ENCODE measurements around the gene HDAC5. TPM values are rescaled to one million over a fixed set of nuclear protein-coding genes. Genes with fewer than 3 reads are reported as not detected.
"Not testable (repeated sequence)": the region's sequence is repeated elsewhere in the genome, so short reads cannot be mapped to it uniquely, and the experiment has no call there.

HDAC5 gene
- total RNA-seq, 1 experiment from 2014 or later: 25.9 TPM

GRCh38 chr17:44049294-44050060 is 74.0 kb downstream of the HDAC5 start:
- Mint-ChIP-seq H3K4me3 (ENCODE audit: unreplicated experiment) (no peak overlapping the region), H3K27me3 (ENCODE audit: insufficient read depth, unreplicated experiment) (no peaks in the 10 kb centered on the region), H3K27ac (ENCODE audit: unreplicated experiment) (no peak overlapping the region), H3K36me3 (ENCODE audit: insufficient read depth, unreplicated experiment) (peaks cover 78% of the 10 kb centered on the region), H3K9me3 (ENCODE audit: unreplicated experiment) (no peaks in the 10 kb centered on the region), H3K4me1 (ENCODE audit: low read depth, unreplicated experiment) (no peaks in the 10 kb centered on the region)
- POLR2A ChIA-PET: no interaction called here
- Histone ChIP-seq H3K9me3 (no peaks in the 10 kb centered on the region), H3K4me1 (no peaks in the 10 kb centered on the region), H3K4me3 (ENCODE audit: low read depth, low read length) (no peak overlapping the region), H3K27me3 (replicated peaks; ENCODE audit: control insufficient read depth, insufficient read depth, low read length) (no peaks in the 10 kb centered on the region), H3K36me3 (ENCODE audit: control insufficient read depth, insufficient read depth, low read length) (peaks cover 4% of the 10 kb centered on the region)
- DNase-seq: no peak
- intact Hi-C loops (cut with micrococcal nuclease; ENCODE audit: unreplicated experiment): no loop called here
- no peak for TF ChIP-seq CTCF (IDR thresholded peaks at IDR 0.05; ENCODE audit: insufficient read depth in 1 of 2, low read depth in 1 of 2, low read length in 1 of 2, severe bottlenecking in 1 of 2, unreplicated experiment in 1 of 2)
- BruUV-seq (replicated peaks): no TSS peak
- CTCF ChIA-PET: interaction anchor here (1.1 kb wide), 1 partner anchor 106 kb away, joined by 3 read pairs; no protein-coding TSS in a partner anchor

- H3K27ac Mint-ChIP-seq (ENCODE audit: unreplicated experiment); H3K4me3 ChIP-seq (ENCODE audit: low read depth, low read length); H3K36me3 ChIP-seq (ENCODE audit: control insufficient read depth, insufficient read depth, low read length); H3K9me3 ChIP-seq; H3K4me1 ChIP-seq; H3K27me3 Mint-ChIP-seq (ENCODE audit: insufficient read depth, unreplicated experiment); H3K4me1 Mint-ChIP-seq (ENCODE audit: low read depth, unreplicated experiment); DNase-seq; BruUV-seq (replicated peaks); H3K27me3 ChIP-seq (replicated peaks; ENCODE audit: control insufficient read depth, insufficient read depth, low read length); POLR2A ChIA-PET; H3K9me3 Mint-ChIP-seq (ENCODE audit: unreplicated experiment); intact Hi-C loops (cut with micrococcal nuclease; ENCODE audit: unreplicated experiment); H3K4me3 Mint-ChIP-seq (ENCODE audit: unreplicated experiment): not testable (repeated sequence)
- CTCF ChIA-PET: interaction anchor here (0.7 kb wide), 1 partner anchor 175 kb away, joined by 13 read pairs; no protein-coding TSS in a partner anchor
- peaks cover 62% of the 10 kb centered on the region for H3K36me3 Mint-ChIP-seq (ENCODE audit: insufficient read depth, unreplicated experiment)
These were observed 76.5 kb downstream of the HDAC5 start for GRCh38 chr17:44046893-44047292.

GRCh38 chr17:44045486-44045885 is 78.0 kb downstream of the HDAC5 start:
- no TSS peak for BruUV-seq (replicated peaks)
- Mint-ChIP-seq H3K27ac (ENCODE audit: unreplicated experiment) (no peak overlapping the region), H3K9me3 (ENCODE audit: unreplicated experiment) (no peaks in the 10 kb centered on the region), H3K36me3 (ENCODE audit: insufficient read depth, unreplicated experiment) (peaks cover 60% of the 10 kb centered on the region), H3K4me1 (ENCODE audit: low read depth, unreplicated experiment) (peaks cover 6% of the 10 kb centered on the region), H3K4me3 (ENCODE audit: unreplicated experiment) (no peak overlapping the region), H3K27me3 (ENCODE audit: insufficient read depth, unreplicated experiment) (no peaks in the 10 kb centered on the region)
- no peaks in the 10 kb centered on the region for H3K27me3 ChIP-seq (replicated peaks; ENCODE audit: control insufficient read depth, insufficient read depth, low read length)
- intact Hi-C loops (cut with micrococcal nuclease; ENCODE audit: unreplicated experiment): no loop called here
- no peaks in the 10 kb centered on the region for H3K4me1 ChIP-seq
- H3K36me3 ChIP-seq (ENCODE audit: control insufficient read depth, insufficient read depth, low read length): peaks cover 2% of the 10 kb centered on the region
- TF ChIP-seq CTCF (IDR thresholded peaks at IDR 0.05; ENCODE audit: insufficient read depth in 1 of 2, low read depth in 1 of 2, low read length in 1 of 2, severe bottlenecking in 1 of 2, unreplicated experiment in 1 of 2): no peak
- ChIA-PET POLR2A (no interaction called here), CTCF (no interaction called here)
- DNase-seq: no peak
- H3K4me3 ChIP-seq (ENCODE audit: low read depth, low read length): no peak overlapping the region
- no peaks in the 10 kb centered on the region for H3K9me3 ChIP-seq

Data from Caco-2 (cell line).